DMS114 treated with DMSO at 0.1 percent for 48 hours (cell line): ENCODE measurements around the gene KIF2B.
"Not testable (repeated sequence)": the region's sequence is repeated elsewhere in the genome, so short reads cannot be mapped to it uniquely, and the experiment has no call there.

Source experiments
- DNase-seq: peaks from one replicate; lab custom pipeline; 2025; ENCODE audit not compliant: unreplicated experiment; lab: John Stamatoyannopoulos, UW

Gene KIF2B, protein sequence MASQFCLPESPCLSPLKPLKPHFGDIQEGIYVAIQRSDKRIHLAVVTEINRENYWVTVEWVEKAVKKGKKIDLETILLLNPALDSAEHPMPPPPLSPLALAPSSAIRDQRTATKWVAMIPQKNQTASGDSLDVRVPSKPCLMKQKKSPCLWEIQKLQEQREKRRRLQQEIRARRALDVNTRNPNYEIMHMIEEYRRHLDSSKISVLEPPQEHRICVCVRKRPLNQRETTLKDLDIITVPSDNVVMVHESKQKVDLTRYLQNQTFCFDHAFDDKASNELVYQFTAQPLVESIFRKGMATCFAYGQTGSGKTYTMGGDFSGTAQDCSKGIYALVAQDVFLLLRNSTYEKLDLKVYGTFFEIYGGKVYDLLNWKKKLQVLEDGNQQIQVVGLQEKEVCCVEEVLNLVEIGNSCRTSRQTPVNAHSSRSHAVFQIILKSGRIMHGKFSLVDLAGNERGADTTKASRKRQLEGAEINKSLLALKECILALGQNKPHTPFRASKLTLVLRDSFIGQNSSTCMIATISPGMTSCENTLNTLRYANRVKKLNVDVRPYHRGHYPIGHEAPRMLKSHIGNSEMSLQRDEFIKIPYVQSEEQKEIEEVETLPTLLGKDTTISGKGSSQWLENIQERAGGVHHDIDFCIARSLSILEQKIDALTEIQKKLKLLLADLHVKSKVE

DNA sequence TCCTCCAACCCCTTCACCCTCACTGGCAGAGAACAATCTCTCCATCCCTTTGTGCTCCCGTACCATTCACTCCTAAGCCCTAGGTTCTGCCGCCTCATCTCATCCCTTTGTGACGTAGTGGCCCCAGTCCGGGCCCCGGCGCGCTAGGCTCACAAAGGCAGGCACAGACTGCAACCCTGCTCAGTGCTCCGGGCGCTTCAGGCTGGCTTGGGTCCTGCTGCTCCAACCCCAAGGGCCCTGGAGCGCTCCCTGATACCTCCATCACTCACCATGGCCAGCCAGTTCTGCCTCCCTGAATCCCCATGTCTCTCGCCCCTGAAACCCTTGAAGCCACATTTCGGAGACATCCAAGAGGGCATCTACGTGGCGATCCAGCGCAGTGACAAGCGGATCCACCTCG is at the start of gene KIF2B:
Gene KIF2B, plus strand, starts transcription at position 164 of the 400 bp plus-strand sequence. Its CDS starts 107 bp downstream, at position 271.
- DNase-seq = no peak

- no peak for DNase-seq
Measured at GRCh38 chr17:53780320-53780719, 42.4 kb upstream of the KIF2B start.

DNA sequence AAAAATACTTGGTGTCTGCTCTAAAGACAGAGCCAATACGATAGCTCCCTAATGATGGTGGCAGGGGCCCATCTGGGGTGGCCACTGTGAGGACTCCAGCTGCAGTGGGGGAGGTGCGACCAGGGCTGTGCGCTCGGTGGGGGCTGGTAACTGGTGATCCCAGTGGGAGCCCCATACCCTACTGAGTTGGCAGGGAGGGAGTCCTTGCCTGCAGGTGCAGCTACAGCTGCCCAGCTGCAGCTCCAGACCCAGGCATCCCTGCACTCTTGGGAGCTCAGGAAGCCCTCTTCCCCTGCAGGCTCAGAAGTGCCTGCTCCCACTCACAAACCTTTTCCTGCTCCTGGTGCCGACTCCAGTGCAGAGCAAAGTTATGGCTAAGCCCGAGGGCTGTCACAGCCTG is 31.2 kb upstream of the KIF2B start:
- DNase-seq = no peak

DNA sequence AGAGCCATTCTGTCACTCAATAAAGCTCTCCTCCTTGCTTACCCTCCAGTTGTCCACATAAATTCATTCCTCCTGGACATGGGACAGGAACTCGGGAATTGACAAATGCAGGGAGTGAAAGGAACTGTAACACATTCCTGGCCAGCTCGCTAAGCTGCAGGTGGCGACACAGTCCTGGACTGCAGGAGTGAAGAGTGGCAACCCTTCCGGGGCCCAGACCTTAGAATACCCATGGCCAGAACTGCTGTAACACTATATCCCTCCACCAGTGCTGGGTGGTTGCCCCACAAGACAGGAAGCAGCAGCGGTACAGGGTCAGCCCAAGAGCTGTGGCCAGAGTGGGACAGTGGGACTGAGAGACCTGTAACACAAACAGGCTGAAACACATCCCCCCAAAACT is 30.3 kb upstream of the KIF2B start:
- DNase-seq = no peak

DNA sequence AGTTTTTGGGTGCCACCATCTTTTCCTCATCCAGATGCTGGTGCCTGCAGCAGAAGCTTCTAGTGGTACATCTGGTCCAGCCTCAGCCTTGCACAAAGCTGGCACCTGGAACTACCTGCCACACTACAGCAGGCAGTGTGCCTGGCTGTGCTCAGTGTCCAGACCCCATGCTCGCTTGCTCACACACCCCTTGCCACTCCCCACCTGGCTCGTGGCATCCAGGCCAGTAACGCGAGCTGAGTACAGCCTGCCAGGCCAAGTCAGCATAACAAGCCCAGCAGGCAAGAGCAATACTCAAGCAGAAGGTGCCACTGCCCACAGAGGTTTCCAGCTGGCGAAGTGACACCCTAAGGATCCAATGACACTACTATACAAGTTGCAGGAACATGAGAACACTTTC is 29.7 kb upstream of the KIF2B start:
- no peak for DNase-seq

DNA sequence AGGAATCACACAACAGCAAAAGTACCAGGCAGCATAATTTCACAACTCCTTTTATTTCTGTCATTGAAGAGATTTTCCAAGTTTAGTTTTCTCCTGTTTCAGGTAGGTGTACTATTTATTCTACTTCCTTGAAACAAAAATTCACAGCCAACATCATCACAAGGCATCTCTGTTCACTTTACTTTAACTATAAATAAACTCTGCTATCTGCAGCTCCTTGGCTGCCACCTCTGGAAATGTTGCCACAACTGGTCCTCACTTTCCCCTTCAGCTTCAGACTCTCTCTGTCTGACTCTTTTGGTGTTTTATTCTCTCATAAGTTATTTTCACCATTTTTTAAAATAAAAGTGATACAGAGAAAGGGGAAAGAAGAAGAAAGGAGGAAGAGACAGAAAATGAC is 27.9 kb upstream of the KIF2B start:
- no peak for DNase-seq

DNA sequence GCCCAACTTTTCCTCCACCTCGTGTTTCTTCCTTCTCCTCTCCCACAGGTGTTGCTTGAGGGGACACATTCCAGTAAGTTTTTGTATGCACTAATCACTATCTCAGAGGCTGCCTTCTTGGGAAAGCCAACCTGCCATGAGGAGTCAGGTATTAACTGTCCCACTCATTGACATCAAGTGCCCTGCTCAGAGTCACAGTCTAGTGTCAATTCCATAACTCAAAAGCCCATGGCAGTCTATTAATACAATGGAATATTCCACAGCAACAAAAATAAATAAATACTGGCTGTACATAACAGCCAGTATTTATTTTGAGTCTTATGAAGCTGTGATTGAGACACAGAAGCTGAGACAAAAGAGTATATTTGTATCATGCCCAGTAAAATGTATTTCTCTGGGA is 26.1 kb upstream of the KIF2B start:
- DNase-seq = no peak

GRCh38 chr17:53797501-53797900 is 25.2 kb upstream of the KIF2B start:
- DNase-seq = no peak

DNA sequence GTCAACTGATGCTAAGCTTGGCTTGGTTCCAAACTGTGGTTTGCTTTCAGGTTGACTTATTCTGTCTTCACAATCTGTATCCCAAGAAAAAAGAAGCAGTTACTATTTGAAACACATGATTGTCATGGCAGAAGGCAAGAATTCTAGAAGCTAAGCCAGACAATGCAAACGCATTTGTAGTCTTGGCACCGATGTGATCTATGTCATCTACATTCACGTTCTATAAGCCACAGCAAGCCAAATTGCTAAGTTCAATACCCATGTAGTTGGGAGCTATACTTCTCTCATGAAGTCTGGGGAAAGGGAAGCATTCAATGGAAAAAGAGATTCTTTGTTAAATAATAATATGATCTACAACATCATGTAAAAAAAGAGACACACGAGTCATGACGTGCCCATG is 18.3 kb upstream of the KIF2B start:
- no peak for DNase-seq

- DNase-seq = no peak
Measured at GRCh38 chr17:53806473-53806872, 16.3 kb upstream of the KIF2B start.

- no peak for DNase-seq
Measured at GRCh38 chr17:53807286-53807685, 15.4 kb upstream of the KIF2B start.

DNA sequence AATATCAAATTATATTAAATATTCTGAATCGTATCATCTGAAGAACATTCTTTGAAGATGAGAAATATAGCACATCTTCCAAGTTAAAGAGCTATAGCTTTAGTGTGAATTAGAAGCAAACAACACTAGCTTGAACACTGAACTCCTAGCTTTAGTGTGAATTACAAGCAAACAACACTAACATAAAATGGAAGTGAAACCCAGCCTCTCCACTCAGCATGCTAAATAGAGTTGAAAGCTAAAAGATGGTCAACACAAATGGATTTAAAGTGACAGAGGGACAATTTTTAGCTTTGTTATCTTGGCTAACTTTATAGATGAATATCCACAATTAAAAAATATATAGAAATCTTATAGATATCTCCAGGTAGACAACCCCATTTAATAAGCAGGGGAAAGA is 4.5 kb upstream of the KIF2B start:
- no peak for DNase-seq

GRCh38 chr17:53818929-53819328 is 3.8 kb upstream of the KIF2B start:
- no peak for DNase-seq

- no peak for DNase-seq
Measured at GRCh38 chr17:53819956-53820355, 2.8 kb upstream of the KIF2B start.

DNA sequence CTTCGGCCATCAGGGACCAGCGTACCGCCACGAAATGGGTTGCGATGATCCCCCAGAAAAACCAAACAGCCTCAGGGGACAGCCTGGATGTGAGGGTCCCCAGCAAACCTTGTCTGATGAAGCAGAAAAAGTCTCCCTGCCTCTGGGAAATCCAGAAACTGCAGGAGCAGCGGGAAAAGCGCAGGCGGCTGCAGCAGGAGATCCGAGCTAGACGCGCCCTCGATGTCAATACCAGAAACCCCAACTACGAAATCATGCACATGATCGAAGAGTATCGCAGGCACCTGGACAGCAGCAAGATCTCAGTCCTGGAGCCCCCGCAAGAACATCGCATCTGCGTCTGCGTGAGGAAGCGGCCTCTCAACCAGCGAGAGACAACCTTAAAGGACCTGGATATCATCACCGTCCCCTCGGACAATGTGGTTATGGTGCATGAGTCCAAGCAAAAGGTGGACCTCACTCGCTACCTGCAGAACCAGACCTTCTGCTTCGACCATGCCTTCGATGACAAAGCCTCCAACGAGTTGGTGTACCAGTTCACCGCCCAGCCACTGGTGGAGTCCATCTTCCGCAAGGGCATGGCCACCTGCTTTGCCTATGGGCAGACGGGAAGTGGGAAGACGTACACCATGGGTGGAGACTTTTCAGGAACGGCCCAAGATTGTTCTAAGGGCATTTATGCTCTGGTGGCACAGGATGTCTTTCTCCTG is 769 bp downstream of the KIF2B start:
- no peak for DNase-seq

DNA sequence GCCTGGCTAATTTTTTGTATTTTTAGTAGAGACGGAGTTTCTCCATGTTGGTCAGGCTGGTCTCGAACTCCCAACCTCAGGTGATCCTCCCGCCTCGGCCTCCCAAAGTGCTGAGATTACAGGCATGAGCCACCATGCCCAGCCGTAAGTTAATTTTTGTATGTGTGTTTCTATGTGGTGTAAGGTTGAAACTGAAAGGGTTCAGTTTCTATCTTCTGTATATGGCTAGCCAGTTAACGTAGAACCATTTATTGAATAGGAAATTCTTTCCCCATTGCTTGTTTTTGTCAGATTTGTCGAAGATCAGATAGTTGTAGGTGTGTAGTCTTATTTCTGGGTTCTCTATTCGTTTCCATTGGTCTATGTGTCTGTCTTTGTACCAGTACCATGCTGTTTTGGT is 12.0 kb downstream of the KIF2B start:
- not testable (repeated sequence) for DNase-seq

DNA sequence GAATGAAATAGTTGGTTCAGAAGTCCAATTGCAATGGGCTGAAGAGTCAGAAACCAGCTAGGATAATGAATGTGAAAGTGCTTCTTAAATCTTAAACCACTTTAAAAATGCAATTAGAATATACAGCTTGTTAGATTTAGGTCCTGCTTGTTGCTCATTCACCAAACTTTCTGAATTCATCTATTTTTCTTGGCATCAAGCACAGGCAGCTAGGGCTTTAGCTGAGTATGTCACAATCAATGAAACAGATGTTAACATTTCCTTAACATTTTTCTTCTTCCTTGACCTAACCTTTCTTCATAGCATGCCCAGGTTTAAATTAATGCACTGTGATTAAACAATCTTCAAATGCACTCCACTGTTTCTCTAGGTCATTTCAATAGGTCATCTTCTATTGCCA is 14.4 kb downstream of the KIF2B start:
- DNase-seq = no peak

GRCh38 chr17:53844491-53845107 is 21.9 kb downstream of the KIF2B start:
- DNase-seq = no peak

GRCh38 chr17:53871128-53871527 is 48.4 kb downstream of the KIF2B start:
- not testable (repeated sequence) for DNase-seq
